Testis (tissue), 2 donors: Measurements from ENCODE around the gene MEGF6.

Source experiments
- CTCF ChIP-seq, 3 experiments: fragments of 450-650 bp in 2 of 3; fragments of 200-600 bp in 1 of 3; sonication (generic) in 1 of 3; IDR thresholded peaks; one replicate each; pipeline ENCODE4 v1.5.1; 2016 to 2019; ENCODE audit warnings: antibody characterized with exemption in 3 of 3, mild to moderate bottlenecking in 2 of 3, moderate library complexity in 1 of 3
- POLR2A ChIP-seq: fragments of 450-650 bp; IDR thresholded peaks from one replicate; pipeline ENCODE4 v1.6.1; 2017; ENCODE audit warnings: antibody characterized with exemption, mild to moderate bottlenecking, moderate library complexity

GRCh38 chr1:3654549-3655281 lies 43.4 kb upstream of the MEGF6 start:
- TF ChIP-seq CTCF (IDR thresholded peaks at IDR 0.05) (no peak), POLR2A (no peak)
